BLaER1 (cell line): Measurements from ENCODE around the gene RPS6KA5.
"Not testable (repeated sequence)": the region's sequence is repeated elsewhere in the genome, so short reads cannot be mapped to it uniquely, and the experiment has no call there.

ENCODE experiments used
- H3K27ac ChIP-seq: shearing (Covaris generic); formaldehyde crosslinking; 2 replicates; pipeline ENCODE4 v1.8.1; 2022
- H3K27me3 ChIP-seq: shearing (Covaris generic); formaldehyde crosslinking; 2 replicates; pipeline ENCODE4 v1.8.1; 2022
- H3K36me3 ChIP-seq: shearing (Covaris generic); formaldehyde crosslinking; 2 replicates; pipeline ENCODE4 v1.8.1; 2022
- H3K4me1 ChIP-seq: shearing (Covaris generic); formaldehyde crosslinking; 2 replicates; pipeline ENCODE4 v1.8.1; 2022
- H3K4me2 ChIP-seq: shearing (Covaris generic); formaldehyde crosslinking; 2 replicates; pipeline ENCODE4 v1.8.1; 2022
- H3K4me3 ChIP-seq: shearing (Covaris generic); formaldehyde crosslinking; 2 replicates; pipeline ENCODE4 v1.8.1; 2022
- H3K9ac ChIP-seq: shearing (Covaris generic); formaldehyde crosslinking; 2 replicates; pipeline ENCODE4 v1.8.1; 2022
- H3K9me3 ChIP-seq: shearing (Covaris generic); formaldehyde crosslinking; 2 replicates; pipeline ENCODE4 v1.8.1; 2022
- H4K20me1 ChIP-seq: shearing (Covaris generic); formaldehyde crosslinking; 2 replicates; pipeline ENCODE4 v1.8.1; 2022
- Cebpa-rat ChIP-seq: shearing (Covaris generic); IDR thresholded peaks from 2 replicates; pipeline ENCODE4 v1.8.1; 2022

RPS6KA5 gene

GRCh38 chr14:90849787-90850444, 210.5 kb downstream of the RPS6KA5 start:
- H4K20me1 ChIP-seq = no peaks in the 10 kb centered on the region
- no peak for TF ChIP-seq Cebpa-rat
- H3K27me3 ChIP-seq = no peaks in the 10 kb centered on the region
- no peak overlapping the region for H3K4me3 ChIP-seq
- H3K36me3 ChIP-seq = no peaks in the 10 kb centered on the region
- no peaks in the 10 kb centered on the region for H3K4me1 ChIP-seq
- H3K9ac ChIP-seq = no peak overlapping the region
- H3K9me3 ChIP-seq = no peaks in the 10 kb centered on the region
- no peak overlapping the region for H3K4me2 ChIP-seq
- no peak overlapping the region for H3K27ac ChIP-seq

GRCh38 chr14:90848944-90849731, 211.3 kb downstream of the RPS6KA5 start:
- Histone ChIP-seq H3K27ac (no peak overlapping the region), H3K4me3 (no peak overlapping the region), H3K4me2 (no peak overlapping the region), H3K4me1 (no peaks in the 10 kb centered on the region), H3K36me3 (no peaks in the 10 kb centered on the region), H3K27me3 (no peaks in the 10 kb centered on the region), H3K9me3 (no peaks in the 10 kb centered on the region), H3K9ac (no peak overlapping the region), H4K20me1 (no peaks in the 10 kb centered on the region)
- TF ChIP-seq Cebpa-rat = no peak

- H4K20me1 ChIP-seq = no peaks in the 10 kb centered on the region
- no peaks in the 10 kb centered on the region for H3K27me3 ChIP-seq
- no peaks in the 10 kb centered on the region for H3K36me3 ChIP-seq
- H3K9me3 ChIP-seq = no peaks in the 10 kb centered on the region
- H3K9ac ChIP-seq = no peak overlapping the region
- no peak for TF ChIP-seq Cebpa-rat
- H3K4me2 ChIP-seq = no peak overlapping the region
- no peak overlapping the region for H3K4me3 ChIP-seq
- no peak overlapping the region for H3K27ac ChIP-seq
- H3K4me1 ChIP-seq = peaks cover 13% of the 10 kb centered on the region
Observed at GRCh38 chr14:90846511-90846910, 213.9 kb downstream of the RPS6KA5 start.

- no peak overlapping the region for H3K4me3 ChIP-seq
- H3K27me3 ChIP-seq = no peaks in the 10 kb centered on the region
- H3K4me2 ChIP-seq = no peak overlapping the region
- no peaks in the 10 kb centered on the region for H3K36me3 ChIP-seq
- H3K9me3 ChIP-seq = no peaks in the 10 kb centered on the region
- no peak overlapping the region for H3K27ac ChIP-seq
- TF ChIP-seq Cebpa-rat = no peak
- peaks cover 13% of the 10 kb centered on the region for H3K4me1 ChIP-seq
- no peaks in the 10 kb centered on the region for H4K20me1 ChIP-seq
- no peak overlapping the region for H3K9ac ChIP-seq
Observed at GRCh38 chr14:90844321-90844720, 216.1 kb downstream of the RPS6KA5 start.

GRCh38 chr14:90842726-90843125, 217.7 kb downstream of the RPS6KA5 start:
- TF ChIP-seq Cebpa-rat = no peak
- Histone ChIP-seq H3K9ac (no peak overlapping the region), H3K27me3 (no peaks in the 10 kb centered on the region), H3K4me3 (no peak overlapping the region), H3K27ac (no peak overlapping the region), H4K20me1 (no peaks in the 10 kb centered on the region), H3K4me1 (peaks cover 13% of the 10 kb centered on the region), H3K36me3 (no peaks in the 10 kb centered on the region), H3K9me3 (no peaks in the 10 kb centered on the region), H3K4me2 (peak overlapping the region; percentile 48)

- not testable (repeated sequence) for H3K9me3 ChIP-seq, H3K9ac ChIP-seq, H3K4me3 ChIP-seq, H4K20me1 ChIP-seq, H3K27me3 ChIP-seq, H3K36me3 ChIP-seq, H3K4me2 ChIP-seq, H3K27ac ChIP-seq
- peaks cover 27% of the 10 kb centered on the region for H3K4me1 ChIP-seq
Observed at GRCh38 chr14:90840667-90841066, 219.8 kb downstream of the RPS6KA5 start.

- no peak overlapping the region for H3K27ac ChIP-seq
- H3K9ac ChIP-seq = no peak overlapping the region
- H3K27me3 ChIP-seq = no peaks in the 10 kb centered on the region
- no peak overlapping the region for H3K4me2 ChIP-seq
- H4K20me1 ChIP-seq = no peaks in the 10 kb centered on the region
- no peaks in the 10 kb centered on the region for H3K36me3 ChIP-seq
- TF ChIP-seq Cebpa-rat = no peak
- H3K9me3 ChIP-seq = no peaks in the 10 kb centered on the region
- peaks cover 28% of the 10 kb centered on the region for H3K4me1 ChIP-seq
- no peak overlapping the region for H3K4me3 ChIP-seq
Observed at GRCh38 chr14:90839889-90840266, 220.6 kb downstream of the RPS6KA5 start.

- no peak for TF ChIP-seq Cebpa-rat
- H3K4me1 ChIP-seq = peaks cover 28% of the 10 kb centered on the region
- no peak overlapping the region for H3K4me2 ChIP-seq
- H3K9me3 ChIP-seq = no peaks in the 10 kb centered on the region
- H3K27ac ChIP-seq = no peak overlapping the region
- no peak overlapping the region for H3K4me3 ChIP-seq
- no peak overlapping the region for H3K9ac ChIP-seq
- H3K27me3 ChIP-seq = no peaks in the 10 kb centered on the region
- no peaks in the 10 kb centered on the region for H4K20me1 ChIP-seq
- H3K36me3 ChIP-seq = no peaks in the 10 kb centered on the region
Observed at GRCh38 chr14:90839024-90839888, 221.2 kb downstream of the RPS6KA5 start.

- H3K9ac ChIP-seq, H4K20me1 ChIP-seq, H3K4me2 ChIP-seq, H3K9me3 ChIP-seq, H3K4me3 ChIP-seq, H3K27ac ChIP-seq, H3K27me3 ChIP-seq, H3K36me3 ChIP-seq: not testable (repeated sequence)
- H3K4me1 ChIP-seq = peaks cover 27% of the 10 kb centered on the region
Observed at GRCh38 chr14:90838531-90838930, 221.9 kb downstream of the RPS6KA5 start.

- Histone ChIP-seq H3K4me3 (no peak overlapping the region), H3K9ac (no peak overlapping the region), H3K36me3 (no peaks in the 10 kb centered on the region), H3K9me3 (no peaks in the 10 kb centered on the region), H3K27ac (no peak overlapping the region), H3K4me2 (no peak overlapping the region), H4K20me1 (no peaks in the 10 kb centered on the region), H3K4me1 (peaks cover 22% of the 10 kb centered on the region), H3K27me3 (no peaks in the 10 kb centered on the region)
- no peak for TF ChIP-seq Cebpa-rat
Observed at GRCh38 chr14:90837355-90837754, 223.1 kb downstream of the RPS6KA5 start.
